Stimulated activated CD8-positive, alpha-beta memory T cell treated with anti-CD3 and anti-CD28 coated beads, Interleukin-12 subunit alpha, Interleukin-12 subunit beta, amount 100 ng/mL, for 4 hours (primary cell): Measurements from ENCODE around the gene NEU1.
"Not testable (repeated sequence)": the region's sequence is repeated elsewhere in the genome, so short reads cannot be mapped to it uniquely, and the experiment has no call there.

Experiments
- DNase-seq: peaks from one replicate; pipeline ENCODE4 v3.0.0-alpha.2; 2020; ENCODE audit warnings: low read depth

The NEU1 gene

DNA sequence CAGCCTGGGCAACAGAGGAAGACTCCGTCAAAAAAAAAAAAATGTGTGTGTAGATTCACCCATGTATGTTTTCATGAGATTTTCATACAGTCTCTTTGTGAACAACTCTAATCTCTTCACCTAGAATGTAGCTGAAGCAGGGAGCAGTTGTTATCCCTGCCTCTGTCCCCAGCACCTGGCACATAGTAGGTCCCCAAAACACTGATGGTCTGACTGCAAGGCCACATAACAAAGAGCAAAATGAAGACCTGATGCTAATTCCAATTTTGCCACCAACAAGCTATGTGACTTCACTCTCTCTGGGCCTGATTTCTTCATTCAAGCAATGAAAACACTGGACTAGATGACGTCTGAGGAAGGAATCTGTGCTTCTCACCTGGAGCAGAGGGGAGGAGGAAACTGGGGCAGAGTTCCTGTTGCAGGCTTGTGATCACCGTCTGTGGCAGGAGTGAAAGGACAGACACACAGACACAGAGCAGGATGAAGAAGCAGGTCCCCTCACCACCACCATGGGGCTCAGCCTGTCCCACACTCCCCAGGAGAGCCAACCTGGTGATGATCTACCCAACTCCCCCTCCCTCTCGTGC, 11.6 kb upstream of the NEU1 start:
- DNase-seq = no peak

DNA sequence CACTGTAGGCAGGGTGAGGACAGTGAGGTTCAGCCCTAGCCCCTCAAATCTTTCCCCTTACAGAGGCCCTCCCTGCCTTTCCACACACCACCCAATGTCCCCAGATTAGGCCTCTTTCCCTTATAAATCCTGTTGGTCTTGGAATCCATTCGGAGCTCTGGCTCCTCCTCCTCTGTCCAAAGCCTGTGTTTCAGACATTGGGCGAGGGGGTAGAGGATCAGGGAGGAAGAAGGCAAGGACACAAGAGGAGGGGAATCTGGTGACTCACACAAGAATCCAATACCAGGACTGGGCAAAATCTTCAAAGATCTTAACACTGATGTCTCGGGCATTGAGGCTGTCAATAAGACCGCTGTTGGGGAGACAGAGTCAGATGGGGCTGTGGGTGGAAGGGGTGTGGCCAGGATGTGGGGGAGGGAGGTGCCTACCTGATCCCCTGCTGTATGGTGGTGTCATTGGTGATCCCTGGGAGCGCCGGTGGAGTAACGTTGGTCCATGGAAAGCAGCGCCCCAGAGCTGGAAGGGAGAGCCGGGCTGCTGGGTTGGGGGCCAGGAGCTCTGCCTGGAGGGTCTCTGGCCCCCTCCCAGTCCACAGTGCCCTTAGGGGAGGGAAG, 8.5 kb upstream of the NEU1 start:
- no peak for DNase-seq

DNA sequence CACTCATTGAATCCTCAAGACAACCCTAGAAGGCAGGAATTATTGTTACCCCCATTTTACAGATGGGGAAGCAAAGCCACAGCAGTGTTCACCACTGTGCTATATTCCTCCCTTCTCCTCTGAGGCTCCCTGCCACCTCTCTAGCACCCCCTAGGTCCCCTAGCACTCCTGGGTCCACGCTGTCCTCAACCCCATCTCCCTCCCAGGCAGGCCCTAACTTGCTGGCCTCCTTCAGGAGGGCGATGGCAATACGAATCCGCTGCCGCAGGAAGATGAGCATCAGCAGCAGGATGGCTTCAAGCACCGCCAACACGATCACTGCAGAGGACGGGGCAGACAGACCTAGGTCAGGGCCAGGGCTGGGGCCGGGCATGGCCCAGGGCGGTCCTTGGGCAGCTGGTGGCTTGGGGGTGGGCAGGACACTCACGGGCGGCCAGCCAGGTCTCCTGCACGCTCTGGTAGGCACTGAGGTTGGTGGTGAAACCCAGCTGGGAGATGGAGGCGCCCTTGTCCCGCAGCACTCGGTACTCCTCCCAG, 7.8 kb upstream of the NEU1 start:
- no peak for DNase-seq

DNA sequence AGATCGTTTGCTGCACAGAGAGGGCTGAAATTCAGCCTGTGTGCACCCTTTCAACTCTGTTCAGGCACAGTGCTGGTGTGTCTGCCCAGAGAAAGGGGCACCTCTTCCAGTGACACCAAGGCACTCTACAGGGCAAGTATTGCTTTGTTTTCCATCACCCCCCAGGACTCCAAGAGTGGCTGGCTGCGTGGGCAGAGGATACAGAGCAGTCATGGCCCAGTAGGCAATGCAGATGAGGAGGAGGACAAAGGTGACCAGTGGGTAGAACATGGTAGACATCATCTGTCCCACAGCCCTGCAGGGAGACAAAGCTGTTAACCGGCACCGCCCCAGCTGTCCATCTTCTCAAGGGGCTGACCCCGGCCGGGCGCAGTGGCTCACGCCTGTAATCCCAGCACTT, 6.7 kb upstream of the NEU1 start:
- DNase-seq = no peak

DNA sequence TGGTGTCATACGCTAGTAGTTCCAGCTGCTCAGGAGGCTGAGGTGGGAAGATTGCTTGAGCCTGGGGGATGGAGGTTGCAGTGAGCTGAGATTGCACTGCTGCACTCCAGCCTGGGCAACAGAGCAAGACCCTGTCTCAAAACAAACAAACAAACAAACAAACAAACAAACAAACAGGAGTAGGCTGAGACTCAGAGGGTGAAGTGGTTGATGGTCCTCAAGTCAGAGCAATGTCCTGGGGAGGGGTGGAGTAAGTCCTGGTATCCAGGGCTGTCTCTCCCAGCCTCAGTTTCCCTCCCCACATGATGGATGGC, 6.0 kb upstream of the NEU1 start:
- DNase-seq = not testable (repeated sequence)

DNA sequence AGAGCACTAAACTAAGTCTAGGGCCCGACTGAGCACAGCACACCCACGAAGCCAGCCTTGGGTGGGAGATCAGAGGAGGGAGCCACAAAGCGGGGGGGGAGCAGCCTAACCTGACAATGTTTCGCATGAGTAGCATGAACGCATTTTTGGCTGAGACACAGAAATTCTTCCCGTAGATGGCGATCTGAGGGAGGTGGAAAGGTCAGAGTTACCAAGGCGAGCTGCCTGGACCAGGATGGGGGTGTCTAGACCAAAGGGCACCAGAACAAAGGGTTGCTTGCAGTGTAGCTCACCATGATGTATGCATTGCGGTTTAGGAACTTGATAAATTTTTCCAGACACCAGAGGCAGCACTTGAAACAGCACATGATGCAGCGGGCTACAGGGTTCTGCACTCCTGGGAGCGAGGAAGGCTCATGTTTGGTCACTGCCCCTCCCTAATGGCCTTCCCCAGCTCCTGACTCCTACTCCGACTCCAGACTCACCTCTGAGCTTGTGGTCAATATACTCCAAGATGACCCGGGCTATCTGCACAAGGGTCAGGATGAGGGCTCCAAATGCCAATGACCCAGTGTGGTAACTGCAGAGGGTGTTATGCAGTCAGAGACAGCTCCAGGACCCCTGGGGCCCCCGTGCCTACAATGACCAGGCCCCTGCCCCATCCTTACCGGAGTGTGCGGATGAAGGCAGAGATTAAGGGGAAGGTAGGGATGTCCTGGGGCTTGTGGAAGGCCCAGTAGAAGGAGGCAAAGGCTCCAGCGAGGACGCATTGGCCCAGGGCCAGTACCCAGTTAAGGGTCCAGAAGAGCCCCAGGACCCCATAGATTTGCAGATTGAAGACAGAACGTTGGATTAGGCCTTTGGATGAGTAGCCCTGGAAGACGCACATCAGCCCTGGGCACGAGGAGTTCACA, 2.8 kb upstream of the NEU1 start:
- no peak for DNase-seq

DNA sequence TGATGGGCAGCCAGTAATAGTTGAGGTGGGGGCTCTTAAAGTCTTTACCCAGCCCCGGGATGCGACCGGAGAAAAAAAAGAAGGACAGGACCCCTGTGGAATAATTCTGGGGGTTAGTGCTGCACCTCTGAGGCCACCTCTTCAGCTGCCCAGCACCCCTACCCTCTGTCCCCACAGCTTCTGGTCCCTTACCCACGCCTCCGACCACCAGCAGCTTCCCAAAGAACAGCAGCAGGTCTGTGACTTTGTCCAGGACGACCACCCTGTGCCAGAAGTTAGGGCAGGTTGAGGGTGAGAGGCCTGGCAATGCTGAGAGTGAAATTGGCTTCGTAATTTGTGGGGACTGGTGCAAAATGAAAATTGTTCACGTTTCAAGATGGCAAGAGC, 2.2 kb upstream of the NEU1 start:
- no peak for DNase-seq

DNA sequence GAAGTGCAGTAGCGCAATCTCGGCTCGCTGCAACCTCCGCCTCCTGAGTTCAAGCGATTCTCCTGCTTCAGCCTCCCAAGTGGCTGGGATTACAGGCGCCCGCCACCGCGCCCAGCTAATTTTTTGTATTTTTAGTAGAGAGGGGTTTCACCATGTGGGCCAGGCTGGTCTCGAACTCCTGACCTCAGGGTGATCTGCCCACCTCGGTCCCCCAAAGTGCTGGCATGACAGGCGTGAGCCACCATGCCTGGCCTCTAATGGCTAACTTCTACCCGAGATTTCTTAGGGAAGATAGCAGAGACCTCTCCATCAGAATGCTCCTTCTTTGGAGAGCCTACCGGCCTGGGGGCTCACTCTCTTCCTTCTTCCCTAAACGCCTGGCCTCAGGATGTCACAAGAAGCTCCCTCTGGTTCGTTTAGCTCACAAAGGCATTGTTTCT, 1.5 kb upstream of the NEU1 start:
- DNase-seq = not testable (repeated sequence)

DNA sequence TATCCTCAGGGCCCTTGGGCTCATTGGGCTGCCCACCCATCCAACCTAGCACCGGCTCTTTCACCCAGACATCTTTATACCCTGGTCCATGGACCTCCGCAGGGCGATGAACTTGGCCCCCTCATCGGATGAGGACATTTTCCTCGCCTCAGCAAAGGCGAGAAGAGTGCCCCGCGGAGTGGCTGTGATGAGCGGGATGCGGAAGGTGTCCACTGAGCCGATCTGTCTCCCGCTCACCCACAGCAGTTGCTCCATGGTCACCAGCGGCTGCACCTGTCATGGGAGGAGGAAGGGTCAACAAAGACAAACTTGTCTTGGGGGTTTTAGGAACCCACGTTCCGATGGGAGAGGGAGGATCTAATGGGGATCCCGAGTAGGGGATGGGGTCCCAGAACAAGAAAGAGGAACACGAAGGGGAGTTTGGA, 690 bp downstream of the NEU1 start:
- DNase-seq = no peak

DNA sequence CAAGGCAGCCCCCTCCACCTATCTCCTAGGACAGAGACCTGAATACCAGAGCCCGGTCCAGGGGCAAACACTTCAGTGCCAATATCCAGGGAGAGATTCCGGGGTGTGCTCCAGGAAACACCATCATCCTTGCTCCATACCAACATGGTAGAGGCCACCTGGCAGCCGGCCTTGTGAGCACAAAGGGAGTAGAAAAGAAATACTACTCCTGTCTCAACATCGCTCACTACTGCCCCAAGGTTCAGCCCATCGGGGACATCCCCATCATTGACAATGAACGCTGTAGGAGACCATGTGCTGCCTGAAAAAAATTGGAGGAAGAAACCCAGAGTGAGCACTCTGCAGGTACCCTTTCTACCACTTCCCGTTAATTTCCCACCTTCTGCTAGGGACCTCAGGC, 1.5 kb downstream of the NEU1 start:
- DNase-seq = no peak

DNA sequence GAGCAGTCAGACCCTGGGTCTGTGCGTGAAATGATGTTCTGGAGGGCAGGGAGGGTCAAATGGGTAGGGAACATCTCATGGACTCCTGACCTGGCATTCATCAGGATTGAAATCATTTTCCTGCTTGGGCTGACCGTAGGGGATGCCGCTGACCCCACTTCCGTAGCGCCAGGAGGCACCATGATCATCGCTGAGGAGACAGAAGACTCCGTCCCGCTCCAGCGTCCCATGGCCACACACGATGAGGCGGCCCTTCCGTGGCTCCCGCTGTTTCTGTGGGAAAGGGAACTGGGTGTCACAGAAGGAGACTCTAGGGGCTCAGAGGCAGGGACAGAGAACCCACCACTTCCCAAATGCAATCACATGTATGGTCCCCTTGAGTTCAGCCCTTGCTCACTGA, 2.3 kb downstream of the NEU1 start:
- DNase-seq = no peak

DNA sequence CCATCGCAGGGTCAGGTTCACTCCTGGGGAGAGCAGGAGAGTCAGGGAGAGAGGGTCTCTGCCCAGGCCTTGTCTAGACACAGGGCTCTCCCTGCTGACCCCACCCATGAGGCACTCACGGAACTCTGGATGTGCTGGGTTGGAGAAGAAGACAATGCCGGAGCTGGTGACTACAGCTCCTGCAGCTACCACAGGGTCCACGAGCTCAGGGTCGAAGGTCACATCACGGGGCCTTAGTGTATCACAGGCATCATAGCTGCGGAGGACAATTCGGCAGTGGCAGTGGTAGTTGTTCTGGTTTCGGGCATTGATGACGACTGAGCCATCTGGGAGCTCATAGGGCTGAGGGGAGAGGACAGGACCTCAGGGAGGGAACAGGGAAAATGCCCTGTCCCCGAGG, 2.7 kb downstream of the NEU1 start:
- DNase-seq = no peak

DNA sequence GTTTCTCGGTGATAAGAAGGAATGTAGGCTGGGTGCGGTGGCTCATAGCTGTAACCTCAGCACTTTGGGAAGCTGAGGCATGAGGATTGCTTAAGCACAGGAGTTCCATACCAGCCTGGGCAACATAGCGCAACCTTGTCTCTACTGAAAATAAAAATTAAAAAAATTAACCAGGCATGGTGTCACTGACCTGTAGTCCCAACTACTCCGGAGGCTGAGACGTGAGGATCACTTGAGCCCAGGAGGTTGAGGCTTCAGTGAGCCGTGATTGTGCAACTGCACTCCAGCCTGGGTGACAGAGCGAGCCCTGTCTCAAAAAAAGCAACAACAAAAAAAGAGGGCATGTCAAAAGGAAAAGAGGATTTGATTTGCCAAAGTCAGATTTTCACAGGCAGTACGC, 3.9 kb downstream of the NEU1 start:
- DNase-seq = no peak

DNA sequence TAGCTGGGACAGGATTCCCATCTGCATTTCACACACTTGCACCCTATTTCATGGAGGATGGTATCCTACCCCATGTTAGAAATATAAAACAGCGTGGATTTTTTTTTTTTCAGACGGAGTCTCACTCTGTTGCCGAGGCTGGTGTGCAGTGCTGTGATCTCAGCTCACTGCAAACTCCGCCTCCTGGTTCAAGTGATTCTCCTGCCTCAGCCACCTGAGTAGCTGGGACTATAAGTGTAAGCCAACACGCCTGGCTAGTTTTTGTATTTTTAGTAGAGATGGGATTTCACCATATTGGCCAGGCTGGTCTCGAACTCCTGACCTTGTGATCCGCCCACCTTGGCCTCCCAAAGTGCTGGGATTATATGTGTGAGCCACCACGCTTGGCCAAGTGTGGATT, 4.8 kb downstream of the NEU1 start:
- not testable (repeated sequence) for DNase-seq

DNA sequence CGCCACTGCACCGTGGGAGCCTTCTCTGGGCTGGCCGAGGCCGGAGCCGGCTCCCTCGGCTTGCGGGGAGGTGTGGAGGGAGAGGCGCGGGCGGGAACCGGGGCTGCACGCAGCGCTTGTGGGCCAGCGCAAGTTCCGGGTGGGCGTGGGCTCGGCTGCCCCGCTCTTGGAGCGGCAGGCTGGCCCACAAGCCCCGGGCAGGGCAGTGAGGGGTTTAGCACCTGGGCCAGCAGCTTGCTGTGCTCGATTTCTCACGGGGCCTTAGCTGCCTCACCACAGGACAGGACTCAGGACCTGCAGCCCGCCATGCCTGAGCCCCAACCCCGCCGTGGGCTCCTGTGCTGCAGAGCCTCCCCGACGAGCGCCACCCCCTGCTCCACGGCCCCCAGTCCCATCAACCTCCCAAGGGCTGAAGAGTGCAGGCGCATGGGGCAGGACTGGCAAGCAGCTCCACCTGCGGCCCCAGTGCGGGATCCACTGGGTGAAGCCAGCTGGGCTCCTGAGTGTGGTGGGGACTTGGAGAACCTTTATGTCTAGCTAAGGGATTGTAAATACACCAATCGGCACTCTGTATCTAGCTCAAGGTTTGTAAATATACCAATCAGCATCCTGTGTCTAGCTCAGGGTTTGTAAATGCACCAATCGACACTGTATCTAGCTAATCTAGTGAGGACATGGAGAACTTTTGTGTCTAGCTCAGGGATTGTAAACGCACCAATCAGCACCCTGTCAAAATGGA, 10.5 kb downstream of the NEU1 start:
- not testable (repeated sequence) for DNase-seq

DNA sequence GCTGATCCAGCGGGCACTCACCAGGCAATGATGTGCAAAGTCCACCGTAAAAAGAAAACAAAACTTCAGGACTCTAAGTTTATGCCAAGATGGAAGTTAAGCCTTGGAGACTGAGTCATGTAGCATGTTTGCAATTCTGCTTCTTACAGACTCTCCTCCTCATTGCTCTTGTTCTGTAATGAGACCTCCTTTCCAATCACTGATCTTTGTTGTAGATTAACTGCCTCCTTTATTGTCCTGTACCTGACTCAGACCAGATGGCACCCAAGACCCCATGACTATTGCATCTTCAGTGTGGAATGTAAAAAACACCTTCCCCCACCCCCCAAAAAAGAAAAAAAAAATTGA, 11.2 kb downstream of the NEU1 start:
- DNase-seq = no peak

DNA sequence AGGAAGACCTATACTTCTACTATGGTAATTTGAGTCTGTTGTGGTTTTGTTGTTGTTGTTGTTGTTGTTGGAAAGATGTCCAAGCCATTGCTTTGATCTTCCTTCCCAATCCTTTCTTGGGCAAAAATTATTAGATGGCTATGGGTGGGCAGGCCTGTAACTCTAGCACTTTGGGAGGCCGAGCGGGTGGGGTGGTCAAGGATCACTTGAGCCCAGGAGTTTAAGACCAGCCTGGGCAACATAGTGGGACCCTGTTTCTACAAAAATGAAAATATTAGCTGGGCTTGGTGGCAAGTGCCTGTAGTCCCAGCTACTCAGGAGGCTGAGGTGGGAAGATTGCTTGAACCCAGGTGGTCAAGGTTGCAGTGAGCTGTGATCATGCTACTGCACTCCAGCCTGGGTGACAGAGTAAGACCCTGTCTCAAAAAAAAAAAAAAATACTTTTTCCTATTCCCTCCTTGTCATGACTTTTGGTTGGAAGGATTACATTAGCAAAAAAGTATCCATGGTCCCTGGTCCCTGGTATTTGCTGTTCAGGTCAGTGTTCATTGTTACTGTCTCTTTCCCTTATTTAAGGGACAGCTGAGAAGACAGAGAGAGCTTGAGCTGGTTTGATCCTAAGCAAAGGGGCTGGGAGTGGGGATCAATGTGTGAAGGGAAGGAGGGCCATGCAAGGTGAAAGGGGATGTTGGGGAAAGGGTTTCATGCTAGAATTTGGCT, 11.7 kb downstream of the NEU1 start:
- no peak for DNase-seq

DNA sequence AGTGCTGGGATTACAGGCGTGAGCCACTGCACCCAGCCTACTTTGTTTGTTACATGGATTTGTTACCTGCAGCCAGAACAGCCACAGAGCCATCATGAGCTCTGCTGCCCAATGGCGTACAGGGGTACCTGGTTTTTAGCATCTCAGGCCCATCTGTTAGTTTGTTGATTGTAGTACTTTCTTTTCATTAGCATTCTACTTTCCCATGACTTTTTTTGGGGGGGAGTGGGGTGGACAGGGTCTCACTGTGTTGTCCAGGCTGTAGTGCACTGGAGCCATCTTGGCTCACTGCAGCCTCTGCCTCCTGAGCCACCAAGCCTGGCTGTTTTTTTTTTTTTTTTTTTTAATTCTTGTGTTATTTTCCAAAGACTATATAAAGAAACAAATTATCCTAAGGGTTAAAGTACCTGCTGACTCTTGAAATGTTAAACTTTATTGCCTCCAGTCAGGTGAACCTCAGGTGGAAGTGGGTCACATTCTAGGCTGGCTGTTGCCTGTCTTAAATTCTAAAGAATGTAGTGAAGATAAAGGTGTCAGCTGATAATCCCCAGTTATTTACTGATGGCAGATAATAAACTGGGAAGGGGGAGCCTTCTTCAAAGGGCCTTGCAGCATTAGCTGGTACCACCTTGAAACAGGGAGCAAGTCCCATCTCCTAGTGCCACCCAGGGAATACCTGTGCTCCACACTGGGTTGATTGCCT, 15.2 kb downstream of the NEU1 start:
- DNase-seq = no peak

DNA sequence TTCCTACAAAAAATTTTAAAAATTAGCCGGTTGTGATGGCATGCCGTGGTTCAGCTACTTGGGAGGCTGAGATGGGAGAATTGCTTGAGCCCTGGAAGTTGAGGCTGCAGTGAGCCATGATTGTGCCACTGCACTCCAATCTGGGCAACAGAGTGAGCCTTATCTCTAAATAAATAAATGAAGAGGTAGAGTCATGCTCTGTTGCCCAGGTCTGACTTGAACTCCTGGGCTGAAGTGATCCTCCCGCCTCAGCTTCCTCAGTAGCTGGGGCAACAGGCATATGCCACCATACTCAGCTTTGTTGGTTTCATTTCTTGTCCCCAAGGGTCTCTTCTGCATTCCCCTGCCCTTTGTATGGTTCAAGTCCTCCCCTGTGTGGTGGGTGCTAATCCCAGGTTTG, 18.1 kb downstream of the NEU1 start:
- DNase-seq = no peak

DNA sequence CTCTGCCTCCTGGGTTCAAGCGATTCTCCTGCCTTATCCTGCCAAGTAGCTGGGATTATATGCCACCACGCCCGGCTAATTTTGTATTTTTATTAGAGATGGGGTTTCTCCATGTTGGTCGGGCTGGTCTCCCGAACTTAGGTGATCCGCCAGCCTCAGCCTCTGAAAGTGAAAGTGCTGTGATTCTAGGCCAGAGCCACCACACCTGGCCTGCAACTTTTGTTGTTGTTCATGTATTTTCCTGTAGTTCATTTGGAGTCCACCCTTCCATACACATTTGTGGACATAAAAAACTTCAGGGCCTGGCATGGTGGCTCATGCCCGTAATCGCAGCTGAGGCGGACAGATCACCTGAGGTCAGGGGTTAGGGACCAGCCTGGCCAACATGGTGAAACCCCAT, 20.6 kb downstream of the NEU1 start:
- DNase-seq = no peak

DNA sequence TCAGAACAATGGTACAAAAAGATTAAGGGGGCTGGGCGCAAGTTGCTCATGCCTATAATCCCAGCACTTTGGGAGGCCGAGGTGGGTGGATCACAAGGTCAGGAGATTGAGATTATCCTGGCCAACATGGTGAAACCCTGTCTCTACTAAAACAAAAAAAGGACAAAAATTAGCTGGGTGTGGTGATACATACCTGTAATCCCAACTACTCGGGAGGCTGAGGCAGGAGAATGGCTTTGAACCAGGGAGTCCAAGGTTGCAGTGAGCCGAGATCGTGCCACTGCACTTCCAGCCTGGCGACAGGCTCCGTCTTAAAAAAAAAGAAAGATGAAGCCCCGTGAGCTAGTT, 22.9 kb downstream of the NEU1 start:
- DNase-seq = not testable (repeated sequence)
